ENCODE measurements around the gene FCHSD2. TPM values are rescaled to one million over a fixed set of nuclear protein-coding genes. Genes with fewer than 3 reads are reported as not detected.

FCHSD2 gene
- total RNA-seq, 2 experiments from 2014 or later, result 52.8 to 57.2 TPM

DNA sequence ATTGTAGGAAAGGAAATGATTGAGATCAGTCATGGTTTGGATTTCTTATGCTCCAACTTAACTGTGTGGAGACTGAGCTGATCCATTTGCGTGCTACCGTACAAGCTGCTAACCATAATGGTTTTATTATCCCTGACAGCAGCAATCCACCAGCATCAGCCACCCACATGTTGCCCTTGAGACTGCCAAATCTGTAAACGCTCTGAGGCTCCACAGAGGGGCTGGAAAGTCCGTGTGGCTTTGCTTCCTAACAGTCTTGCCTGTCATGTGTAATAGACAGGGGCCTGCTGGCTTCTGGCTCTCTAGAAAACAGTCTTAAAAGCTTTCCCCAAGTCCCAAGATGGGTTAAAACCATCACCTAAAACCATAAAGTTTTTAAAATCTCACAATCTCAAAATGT is 297.8 kb downstream of the FCHSD2 start:
- Mint-ChIP-seq H3K36me3 (ENCODE audit: low read depth) (peaks cover 34% of the 10 kb centered on the region), H3K4me1 (no peaks in the 10 kb centered on the region), H3K27ac (no peak overlapping the region), H3K27me3 (no peaks in the 10 kb centered on the region), H3K9me3 (no peaks in the 10 kb centered on the region), H3K4me3 (no peak overlapping the region)
- ChIA-PET POLR2A (no interaction called here), CTCF (interaction anchor here (1.2 to 1.5 kb wide), 3 partner anchors 11 to 298 kb away, joined by 3 to 5 read pairs (median 4); no protein-coding TSS in a partner anchor)
- no peak for DNase-seq

- no peaks in the 10 kb centered on the region for H3K27me3 Mint-ChIP-seq
- H3K9me3 Mint-ChIP-seq, result no peaks in the 10 kb centered on the region
- no peak overlapping the region for H3K27ac Mint-ChIP-seq
- no peak overlapping the region for H3K4me3 Mint-ChIP-seq
- DNase-seq, result no peak
- H3K36me3 Mint-ChIP-seq (ENCODE audit: low read depth), result peaks cover 46% of the 10 kb centered on the region
- POLR2A ChIA-PET, result no interaction called here
- H3K4me1 Mint-ChIP-seq, result peaks cover 10% of the 10 kb centered on the region
- CTCF ChIA-PET, result no interaction called here
Observed at GRCh38 chr11:72842653-72843330, 299.3 kb downstream of the FCHSD2 start.

DNA sequence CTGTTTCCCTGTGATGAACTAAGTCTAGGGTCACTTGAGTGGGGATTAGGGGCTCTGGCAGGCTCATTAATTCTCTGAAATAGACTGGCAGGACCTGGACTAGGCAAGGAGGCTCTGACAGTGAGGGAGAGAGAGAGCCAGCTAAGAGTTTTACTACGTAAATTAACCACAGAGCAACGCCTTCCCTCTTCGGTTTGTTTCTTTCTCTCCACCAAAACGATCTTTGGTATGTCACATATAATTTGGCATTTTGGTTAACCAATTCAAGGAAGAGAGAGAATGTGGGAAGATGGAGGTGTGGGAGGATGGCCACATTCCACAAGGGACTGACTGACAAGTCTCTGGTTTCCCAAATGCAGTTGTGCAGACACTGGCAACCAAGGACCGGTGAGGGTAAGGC is 300.0 kb downstream of the FCHSD2 start:
- Mint-ChIP-seq H3K36me3 (ENCODE audit: low read depth) (peaks cover 48% of the 10 kb centered on the region), H3K4me1 (peaks cover 11% of the 10 kb centered on the region), H3K27ac (no peak overlapping the region), H3K27me3 (no peaks in the 10 kb centered on the region), H3K9me3 (no peaks in the 10 kb centered on the region), H3K4me3 (no peak overlapping the region)
- CTCF ChIA-PET, result no interaction called here
- POLR2A ChIA-PET, result no interaction called here
- no peak for DNase-seq

- DNase-seq, result no peak
- Mint-ChIP-seq H3K4me1 (peaks cover 11% of the 10 kb centered on the region), H3K4me3 (no peak overlapping the region), H3K9me3 (no peaks in the 10 kb centered on the region), H3K36me3 (ENCODE audit: low read depth) (peaks cover 50% of the 10 kb centered on the region), H3K27ac (no peak overlapping the region), H3K27me3 (no peaks in the 10 kb centered on the region)
- ChIA-PET POLR2A (no interaction called here), CTCF (interaction anchor here (0.6 to 0.9 kb wide), 2 partner anchors 9 to 1186 kb away, joined by 3 to 4 read pairs; no protein-coding TSS in a partner anchor)
Observed at GRCh38 chr11:72841397-72841796, 300.7 kb downstream of the FCHSD2 start.

GRCh38 chr11:72840780-72841179 is 301.3 kb downstream of the FCHSD2 start:
- Mint-ChIP-seq H3K4me3 (no peak overlapping the region), H3K36me3 (ENCODE audit: low read depth) (peaks cover 48% of the 10 kb centered on the region), H3K27me3 (no peaks in the 10 kb centered on the region), H3K4me1 (peaks cover 14% of the 10 kb centered on the region), H3K27ac (no peak overlapping the region), H3K9me3 (no peaks in the 10 kb centered on the region)
- DNase-seq, result no peak
- ChIA-PET POLR2A (no interaction called here), CTCF (no interaction called here)

DNA sequence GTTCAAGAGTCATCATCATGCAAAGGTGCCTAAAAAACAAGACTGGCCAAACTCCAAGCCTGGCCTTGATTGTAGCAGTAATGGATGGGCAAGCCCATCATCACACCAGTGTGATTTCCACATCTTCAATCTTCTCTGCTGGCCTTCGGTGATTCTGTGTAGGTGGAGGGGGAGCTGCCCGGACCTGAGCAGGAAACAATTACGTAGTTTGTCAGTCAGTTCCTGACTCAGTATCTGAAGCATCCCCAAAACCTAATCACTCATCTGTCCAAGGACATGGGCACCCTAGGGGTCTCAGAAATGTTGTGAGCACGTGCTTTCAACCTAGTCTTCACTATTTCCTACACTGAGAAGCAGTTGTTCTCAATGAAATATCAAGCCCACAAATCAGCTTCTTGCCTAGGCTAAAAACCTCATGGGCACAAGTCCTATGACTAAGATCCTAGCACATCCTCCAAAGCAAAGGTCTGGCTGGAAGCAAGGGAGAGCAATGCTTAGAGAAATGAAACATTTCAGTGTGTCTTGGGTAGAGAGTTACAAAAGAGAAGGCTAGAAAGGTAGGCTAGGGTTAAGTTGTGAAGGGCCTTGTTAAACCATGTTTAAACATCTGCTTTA is 303.3 kb downstream of the FCHSD2 start:
- H3K4me1 Mint-ChIP-seq, result peaks cover 26% of the 10 kb centered on the region
- H3K9me3 Mint-ChIP-seq, result no peaks in the 10 kb centered on the region
- DNase-seq, result no peak
- no peaks in the 10 kb centered on the region for H3K27me3 Mint-ChIP-seq
- ChIA-PET CTCF (interaction anchor here (1.0 to 1.7 kb wide), 2 partner anchors 7 to 378 kb away, joined by 3 to 8 read pairs; no protein-coding TSS in a partner anchor), POLR2A (no interaction called here)
- no peak overlapping the region for H3K27ac Mint-ChIP-seq
- peaks cover 46% of the 10 kb centered on the region for H3K36me3 Mint-ChIP-seq (ENCODE audit: low read depth)
- H3K4me3 Mint-ChIP-seq, result no peak overlapping the region

DNA sequence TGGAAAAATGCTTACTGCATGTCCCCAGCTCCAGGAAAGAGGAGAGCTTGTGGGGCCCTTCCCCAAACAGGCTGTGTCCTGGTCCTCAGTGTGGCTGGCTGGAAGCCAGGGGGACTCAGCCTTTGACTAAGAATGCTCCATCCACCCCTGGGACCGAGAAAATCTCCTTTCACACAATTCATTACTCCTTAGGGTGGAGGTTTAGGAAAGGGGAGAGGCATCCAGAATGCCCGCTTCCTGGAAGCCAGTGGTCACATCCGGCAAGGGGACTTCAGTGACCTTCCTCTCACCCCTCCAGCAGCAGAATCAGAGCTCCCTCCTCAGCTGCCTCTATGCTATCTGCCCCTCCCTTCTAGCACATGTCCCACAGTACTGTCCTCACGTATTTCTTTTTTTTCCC is 306.0 kb downstream of the FCHSD2 start:
- ChIA-PET POLR2A (no interaction called here), CTCF (interaction anchor here (0.6 to 1.3 kb wide), 2 partner anchors 151 to 198 kb away, joined by 3 to 5 read pairs; no protein-coding TSS in a partner anchor)
- H3K27me3 Mint-ChIP-seq, result no peaks in the 10 kb centered on the region
- H3K4me3 Mint-ChIP-seq, result no peak overlapping the region
- H3K27ac Mint-ChIP-seq, result peak overlapping the region; percentile 36
- no peak for DNase-seq
- H3K36me3 Mint-ChIP-seq (ENCODE audit: low read depth), result peaks cover 35% of the 10 kb centered on the region
- no peaks in the 10 kb centered on the region for H3K9me3 Mint-ChIP-seq
- H3K4me1 Mint-ChIP-seq, result peaks cover 29% of the 10 kb centered on the region

DNA sequence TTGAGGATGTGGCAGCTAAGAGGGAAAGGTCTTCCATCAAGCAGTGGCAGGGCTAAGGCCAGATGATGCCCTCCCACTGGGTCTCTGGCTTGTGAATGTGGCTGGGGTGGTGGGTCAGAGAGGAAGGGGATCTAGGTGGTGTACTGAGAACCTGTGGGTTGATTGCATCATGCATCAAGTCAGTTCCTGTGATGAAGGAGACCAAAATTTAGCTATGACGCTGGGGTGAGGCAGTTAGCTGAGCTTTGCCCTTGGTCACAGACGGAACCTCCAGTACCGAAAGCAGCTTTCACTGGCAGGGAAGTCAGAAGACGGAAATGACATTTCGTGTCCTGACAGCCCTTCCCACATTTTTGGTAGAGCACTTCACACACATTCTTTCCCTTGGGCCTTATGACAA is 307.2 kb downstream of the FCHSD2 start:
- peaks cover 38% of the 10 kb centered on the region for H3K36me3 Mint-ChIP-seq (ENCODE audit: low read depth)
- H3K27me3 Mint-ChIP-seq, result no peaks in the 10 kb centered on the region
- H3K27ac Mint-ChIP-seq, result peak overlapping the region; percentile 60
- no peaks in the 10 kb centered on the region for H3K9me3 Mint-ChIP-seq
- ChIA-PET POLR2A (interaction anchor here (0.6 kb wide), 1 partner anchor 28 kb away, joined by 3 read pairs; no protein-coding TSS in a partner anchor), CTCF (interaction anchor here (0.7 kb wide), 1 partner anchor 525 kb away, joined by 3 read pairs; no protein-coding TSS in a partner anchor)
- no peak overlapping the region for H3K4me3 Mint-ChIP-seq
- peaks cover 29% of the 10 kb centered on the region for H3K4me1 Mint-ChIP-seq
- DNase-seq, result no peak

DNA sequence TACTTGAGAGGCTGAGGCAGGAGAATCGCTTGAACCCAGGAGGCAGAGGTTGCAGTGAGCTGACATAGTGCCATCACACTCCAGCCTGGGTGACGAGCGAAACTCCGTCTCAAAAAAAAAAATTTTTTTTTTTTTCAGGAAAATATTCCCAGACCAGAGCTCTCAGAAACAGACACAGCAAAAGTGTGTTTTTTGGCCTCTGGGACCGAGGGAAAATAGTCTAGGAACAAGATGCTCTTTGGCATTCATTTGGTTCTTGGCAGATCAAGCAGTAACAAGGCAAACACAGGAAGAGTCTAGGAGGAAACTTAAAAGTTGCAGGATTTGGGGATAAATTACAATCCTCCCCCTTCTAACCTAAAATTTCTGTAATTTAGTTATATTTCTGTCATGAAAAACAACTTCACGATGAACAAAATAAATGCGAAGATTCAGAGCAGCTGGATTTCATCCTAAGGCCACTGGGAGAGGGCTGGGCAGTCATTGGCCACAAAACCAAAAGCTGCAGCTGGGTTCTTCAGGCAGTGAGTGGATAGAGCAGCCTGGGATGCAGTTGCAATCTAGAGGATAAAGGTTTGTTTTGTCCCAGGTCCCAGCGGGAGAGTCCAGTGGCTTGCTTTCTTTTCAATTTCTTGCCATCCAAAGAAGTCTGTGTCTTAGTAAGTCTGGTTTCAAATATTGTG is 308.2 kb downstream of the FCHSD2 start:
- no peak for DNase-seq
- no peak overlapping the region for H3K27ac Mint-ChIP-seq
- H3K4me3 Mint-ChIP-seq, result no peak overlapping the region
- peaks cover 40% of the 10 kb centered on the region for H3K36me3 Mint-ChIP-seq (ENCODE audit: low read depth)
- H3K9me3 Mint-ChIP-seq, result no peaks in the 10 kb centered on the region
- CTCF ChIA-PET, result interaction anchor here (0.6 to 1.4 kb wide), 2 partner anchors 11 to 51 kb away, joined by 4 to 6 read pairs; no protein-coding TSS in a partner anchor
- H3K27me3 Mint-ChIP-seq, result no peaks in the 10 kb centered on the region
- POLR2A ChIA-PET, result no interaction called here
- peaks cover 29% of the 10 kb centered on the region for H3K4me1 Mint-ChIP-seq

GRCh38 chr11:72833083-72833733 is 308.9 kb downstream of the FCHSD2 start:
- ChIA-PET CTCF (interaction anchor here (0.6 to 1.4 kb wide), 3 partner anchors 11 to 52 kb away, joined by 4 to 6 read pairs (median 4); no protein-coding TSS in a partner anchor), POLR2A (no interaction called here)
- H3K9me3 Mint-ChIP-seq, result no peaks in the 10 kb centered on the region
- H3K27me3 Mint-ChIP-seq, result no peaks in the 10 kb centered on the region
- H3K36me3 Mint-ChIP-seq (ENCODE audit: low read depth), result peaks cover 40% of the 10 kb centered on the region
- H3K27ac Mint-ChIP-seq, result peak overlapping the region; percentile 61
- H3K4me1 Mint-ChIP-seq, result peaks cover 29% of the 10 kb centered on the region
- no peak overlapping the region for H3K4me3 Mint-ChIP-seq
- no peak for DNase-seq

- Mint-ChIP-seq H3K4me3 (no peak overlapping the region), H3K36me3 (ENCODE audit: low read depth) (peaks cover 36% of the 10 kb centered on the region), H3K4me1 (peaks cover 30% of the 10 kb centered on the region), H3K27me3 (no peaks in the 10 kb centered on the region), H3K27ac (peak overlapping the region; percentile 61), H3K9me3 (no peaks in the 10 kb centered on the region)
- ChIA-PET POLR2A (no interaction called here), CTCF (interaction anchor here (0.6 to 2.0 kb wide), 8 partner anchors 7 to 404 kb away, joined by 3 to 13 read pairs (median 4); no protein-coding TSS in a partner anchor)
- no peak for DNase-seq
Observed at GRCh38 chr11:72832301-72833082, 309.6 kb downstream of the FCHSD2 start.

Measured in activated CD4-positive, alpha-beta T cell treated with anti-CD3 and anti-CD28 coated beads, Interleukin-2, amount 10 ng/mL, durations not matched to agents 7 days and 5 days (primary cell).